B cell (primary cell): ENCODE data around the gene C3orf18. TPM values are rescaled to one million over a fixed set of nuclear protein-coding genes. Genes with fewer than 3 reads are reported as not detected.

Source experiments
- ATAC-seq: fragments of 200-7000 bp; cut with Tn5 transposase; one replicate; pipeline ENCODE4 v1.10.0; 2021; ENCODE audit warnings: low read depth, mild to moderate bottlenecking, moderate number of reproducible peaks, moderate library complexity
- CTCF ChIA-PET: fragments of 350-600 bp; sonication (Branson Sonifier 250); formaldehyde crosslinking; loops from one replicate; lab custom pipeline; 2021; ENCODE audit warnings: antibody characterized with exemption, inconsistent platforms; lab: Charles Lee
- POLR2A ChIA-PET: fragments of 350-600 bp; sonication (Branson Sonifier 250); formaldehyde crosslinking; loops from one replicate; lab custom pipeline; 2021; ENCODE audit warnings: antibody characterized with exemption; lab: Charles Lee
- DNase-seq: peaks from one replicate; pipeline ENCODE4 v3.0.0; 2013
- H2AFZ ChIP-seq: 2 replicates; pipeline ENCODE4 v1.6.1; 2012; ENCODE audit warnings: mild to moderate bottlenecking, low read depth, low read length; ENCODE audit not compliant: insufficient read depth, poor library complexity, severe bottlenecking
- H3K27ac ChIP-seq, 2 donors: 1 replicate in 1 of 2; 2 replicates in 1 of 2; pipeline ENCODE4 v1.5.1; 2012 to 2013; ENCODE audit warnings: low read length in 2 of 2, mild to moderate bottlenecking in 2 of 2, moderate library complexity in 1 of 2
- H3K27me3 ChIP-seq, 4 experiments: fragments of 200-600 bp in 1 of 4; sonication (generic) in 1 of 4; replicated peaks in 1 of 4; 1 replicate in 2 of 4; 2 replicates in 2 of 4; pipeline versions ENCODE4 v1.6.1 to v1.7.0; 2013 to 2016; ENCODE audit warnings: low read length in 3 of 4, mild to moderate bottlenecking in 2 of 4, mixed read lengths in 1 of 4, moderate library complexity in 1 of 4; ENCODE audit not compliant: insufficient read depth in 4 of 4, control insufficient read depth in 3 of 4; ENCODE audit errors: control extremely low read depth in 1 of 4
- H3K36me3 ChIP-seq, 2 experiments: replicated peaks in 1 of 2; 1 replicate in 1 of 2; 2 replicates in 1 of 2; pipeline versions ENCODE4 v1.6.1 to v1.7.1; 2013; ENCODE audit warnings: low read length in 1 of 2; ENCODE audit not compliant: insufficient read depth in 2 of 2, control insufficient read depth in 1 of 2; ENCODE audit errors: control extremely low read depth in 1 of 2, extremely low read depth in 1 of 2
- H3K4me1 ChIP-seq, 2 donors: fragments of 200-600 bp in 1 of 2; sonication (generic) in 1 of 2; 1 replicate in 1 of 2; 2 replicates in 1 of 2; pipeline versions ENCODE4 v1.5.1 to v1.6.1; 2013 to 2017; ENCODE audit warnings: low read length in 2 of 2; ENCODE audit not compliant: control insufficient read depth in 2 of 2, insufficient read depth in 2 of 2
- H3K4me2 ChIP-seq: replicated peaks from 2 replicates; pipeline ENCODE3; 2012; ENCODE audit warnings: mild to moderate bottlenecking, low read depth, low read length; ENCODE audit not compliant: poor library complexity, severe bottlenecking
- H3K4me3 ChIP-seq, 5 experiments: fragments of 200-600 bp in 1 of 5; sonication (generic) in 1 of 5; 1 replicate in 3 of 5; 2 replicates in 2 of 5; pipeline versions ENCODE4 v1.5.1 to v1.7.0; 2011 to 2016; ENCODE audit warnings: low read length in 4 of 5, mild to moderate bottlenecking in 4 of 5, low read depth in 2 of 5, control low read depth in 1 of 5, moderate library complexity in 1 of 5; ENCODE audit not compliant: insufficient read depth in 1 of 5; ENCODE audit errors: control extremely low read depth in 1 of 5, extremely low read depth in 1 of 5
- H3K79me2 ChIP-seq: fragments of 200-600 bp; sonication (generic); one replicate; pipeline ENCODE4 v1.6.0; 2016; ENCODE audit warnings: low read length; ENCODE audit not compliant: control insufficient read depth, insufficient read depth
- H3K9ac ChIP-seq: fragments of 200-600 bp; sonication (generic); 2 replicates; pipeline ENCODE4 v1.6.1; 2017; ENCODE audit warnings: mild to moderate bottlenecking, low read length, moderate library complexity
- H3K9me3 ChIP-seq, 3 donors: one replicate each; pipeline versions ENCODE4 v1.6.1 to v1.7.1; 2013; ENCODE audit warnings: low read length in 2 of 3; ENCODE audit not compliant: control insufficient read depth in 2 of 3, insufficient read depth in 1 of 3; ENCODE audit errors: control extremely low read depth in 1 of 3
- H4K20me1 ChIP-seq: 2 replicates; pipeline ENCODE4 v1.6.0; 2012; ENCODE audit warnings: mild to moderate bottlenecking, low read length; ENCODE audit not compliant: insufficient read depth, control insufficient read depth, poor library complexity, severe bottlenecking
- H3K27ac Mint-ChIP-seq: one replicate; pipeline ENCODE4 v1.8.0; 2021; ENCODE audit warnings: mixed read lengths
- H3K27me3 Mint-ChIP-seq: one replicate; pipeline ENCODE4 v1.8.0; 2021; ENCODE audit warnings: mixed read lengths
- H3K4me1 Mint-ChIP-seq: one replicate; pipeline ENCODE4 v1.8.0; 2021; ENCODE audit warnings: mixed read lengths
- H3K4me3 Mint-ChIP-seq: one replicate; pipeline ENCODE4 v1.8.0; 2021; ENCODE audit warnings: mixed read lengths
- H3K9me3 Mint-ChIP-seq: one replicate; pipeline ENCODE4 v1.8.0; 2022; ENCODE audit warnings: mixed read lengths; ENCODE audit not compliant: insufficient read depth
- CTCF ChIP-seq: fragments of 200-600 bp; IDR thresholded peaks from one replicate; pipeline ENCODE4 v1.8.0; 2022; ENCODE audit warnings: antibody characterized with exemption, mild to moderate bottlenecking
- EZH2 ChIP-seq: IDR thresholded peaks from 2 replicates; pipeline ENCODE4 v1.6.1; 2012; ENCODE audit warnings: borderline replicate concordance, low read depth, mild to moderate bottlenecking, moderate library complexity, low read length; ENCODE audit not compliant: insufficient read depth, poor library complexity, severe bottlenecking
- WGBS: methylation state at CpG from one replicate; pipeline ENCODE4 v1.1.5; 2013; ENCODE audit warnings: missing lambda C conversion rate; ENCODE audit not compliant: insufficient coverage; 5-methylcytosine and 5-hydroxymethylcytosine counted together
- intact Hi-C: fragments of 100-400 bp; cut with micrococcal nuclease; formaldehyde crosslinking; loops from one replicate; pipeline ENCODE4 v1.10.0; 2022
- polyA plus RNA-seq: library from polyadenylated mRNA; depleted of rRNA; stranded (reverse); fragments of >200 nt; gene quantifications from 2 replicates; pipeline ENCODE4 v1.2.3, GENCODE V29; 2012
- total RNA-seq, 2 donors: library from RNA; stranded (reverse); fragments of 120-200 nt in 1 of 2; gene quantifications; 1 replicate in 1 of 2; 2 replicates in 1 of 2; pipeline versions ENCODE4 v1.2.3 to v1.2.4, GENCODE V29; 2013 to 2022

C3orf18 gene
- total and polyA plus RNA-seq, 2 donors (not counting 1 experiment from before 2014, with no cell fraction given), result 14.3 to 15.4 TPM

DNA sequence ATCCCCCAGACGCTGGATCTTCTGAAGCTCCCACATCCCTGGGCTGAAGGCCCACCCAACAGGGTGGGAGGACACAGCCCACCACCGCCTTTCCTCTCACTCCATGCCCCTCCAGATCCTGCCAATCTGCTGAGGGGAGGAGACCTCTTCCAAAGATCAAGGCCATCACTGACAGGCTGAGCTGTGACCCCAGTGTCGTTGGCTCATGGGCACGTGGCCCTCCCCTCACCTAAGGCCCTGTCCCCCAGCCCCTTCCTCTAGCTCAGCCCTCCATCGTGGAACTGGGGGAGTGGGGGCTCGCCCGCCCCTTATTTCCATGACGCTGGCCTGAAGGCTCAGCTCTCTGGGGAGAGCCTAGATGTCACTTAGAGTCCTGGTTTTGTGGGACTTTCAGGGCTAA, 10.4 kb downstream of the C3orf18 start:
- intact Hi-C loops, result no loop called here
- no peaks in the 10 kb centered on the region for H3K27me3 ChIP-seq
- no peak for ATAC-seq
- ChIA-PET CTCF (interaction anchor here (0.6 to 1.6 kb wide), 2 partner anchors 12 to 14 kb away, joined by 3 to 7 read pairs; no protein-coding TSS in a partner anchor), POLR2A (no interaction called here)
- H3K79me2 ChIP-seq, result no peaks in the 10 kb centered on the region
- H3K9me3 Mint-ChIP-seq, result no peaks in the 10 kb centered on the region
- DNase-seq, result no peak
- H3K36me3 ChIP-seq, result no peaks in the 10 kb centered on the region
- no peaks in the 10 kb centered on the region for H3K27me3 Mint-ChIP-seq
- H3K4me1 Mint-ChIP-seq, result no peaks in the 10 kb centered on the region
- H3K4me3 ChIP-seq, result no peak overlapping the region
- H3K27ac ChIP-seq, result no peak overlapping the region
- no peaks in the 10 kb centered on the region for H3K4me1 ChIP-seq
- WGBS, result 65% methylated on average over 6 of the region's 8 CpGs
- H3K9ac ChIP-seq, result no peak overlapping the region
- no peak overlapping the region for H3K4me2 ChIP-seq
- TF ChIP-seq CTCF, result no peak
- no peak for TF ChIP-seq EZH2
- H4K20me1 ChIP-seq, result no peaks in the 10 kb centered on the region
- no peak overlapping the region for H3K27ac Mint-ChIP-seq
- no peak overlapping the region for H3K4me3 Mint-ChIP-seq
- no peak overlapping the region for H2AFZ ChIP-seq
- H3K9me3 ChIP-seq, result no peaks in the 10 kb centered on the region

DNA sequence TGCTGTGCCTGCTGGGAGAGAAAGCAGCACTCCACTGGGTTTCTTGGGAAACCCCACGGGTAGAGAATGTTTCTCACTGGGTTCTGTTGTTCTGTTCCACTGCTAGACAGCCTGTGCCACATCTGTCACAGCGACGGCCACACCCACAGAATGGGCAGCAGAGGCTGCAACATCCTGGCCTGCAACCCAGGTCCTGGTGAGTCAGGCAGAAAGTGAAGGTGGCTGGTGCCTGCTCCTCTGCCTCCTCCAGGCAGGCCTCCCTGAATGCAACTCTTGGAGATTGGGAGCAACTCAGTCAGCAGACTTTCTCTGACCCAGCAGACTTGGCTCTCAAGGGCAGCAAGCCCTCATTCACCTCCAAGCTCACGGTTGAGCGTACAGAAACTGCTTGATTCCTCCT, 13.0 kb downstream of the C3orf18 start:
- Histone ChIP-seq H3K27me3 (no peaks in the 10 kb centered on the region), H3K27ac (no peak overlapping the region), H3K36me3 (no peaks in the 10 kb centered on the region), H3K79me2 (no peaks in the 10 kb centered on the region), H3K4me2 (no peak overlapping the region), H2AFZ (no peak overlapping the region), H3K4me3 (no peak overlapping the region), H3K9me3 (no peaks in the 10 kb centered on the region), H4K20me1 (no peaks in the 10 kb centered on the region), H3K9ac (no peak overlapping the region), H3K4me1 (no peaks in the 10 kb centered on the region)
- Mint-ChIP-seq H3K4me3 (no peak overlapping the region), H3K27ac (no peak overlapping the region), H3K4me1 (no peaks in the 10 kb centered on the region), H3K27me3 (no peaks in the 10 kb centered on the region), H3K9me3 (no peaks in the 10 kb centered on the region)
- ChIA-PET POLR2A (no interaction called here), CTCF (interaction anchor here (1.6 kb wide), 1 partner anchor 12 kb away, joined by 3 read pairs; no protein-coding TSS in a partner anchor)
- DNase-seq, result no peak
- TF ChIP-seq CTCF, result no peak
- no peak for TF ChIP-seq EZH2
- intact Hi-C loops, result no loop called here
- ATAC-seq, result no peak
- 71% methylated on average over 5 of the region's 5 CpGs for WGBS
